Activated CD4-positive, CD25-positive, alpha-beta regulatory T cell treated with anti-CD3 and anti-CD28 coated beads, Interleukin-2, amount 50 U/mL, for 24 hours (primary cell): ENCODE data around the gene C2orf72.

Source experiments
- ATAC-seq, 2 donors: fragments of 150-1000 bp; cut with Tn5 transposase; one replicate each; pipeline ENCODE4 v1.10.0; 2021; ENCODE audit warnings: mild to moderate bottlenecking in 1 of 2, moderate library complexity in 1 of 2

C2orf72 gene

GRCh38 chr2:231088754-231089153, 51.4 kb downstream of the C2orf72 start:
- no peak for ATAC-seq

GRCh38 chr2:231093933-231094332, 56.6 kb downstream of the C2orf72 start:
- ATAC-seq, result no peak

- ATAC-seq, result no peak
Observed at GRCh38 chr2:231094736-231095346, 57.5 kb downstream of the C2orf72 start.
